Hepatocyte (in vitro differentiated cells): ENCODE measurements around the gene EIF6. TPM values are rescaled to one million over a fixed set of nuclear protein-coding genes. Genes with fewer than 3 reads are reported as not detected.

Source experiments
- DNase-seq: peaks from one replicate; pipeline ENCODE4 v3.0.0-alpha.2; 2016; ENCODE audit warnings: low spot score
- H2AFZ ChIP-seq: fragments of 200-600 bp; sonication (generic); 2 replicates; pipeline ENCODE4 v1.6.0; 2016; ENCODE audit warnings: antibody characterized with exemption, mild to moderate bottlenecking
- H3K27ac ChIP-seq: fragments of 200-600 bp; sonication (generic); 2 replicates; pipeline ENCODE4 v1.5.1; 2016; ENCODE audit warnings: mild to moderate bottlenecking
- H3K27me3 ChIP-seq: fragments of 200-600 bp; sonication (generic); 2 replicates; pipeline ENCODE4 v1.6.1; 2016
- H3K36me3 ChIP-seq: fragments of 200-600 bp; sonication (generic); replicated peaks from 2 replicates; pipeline ENCODE4 v1.5.1; 2016; ENCODE audit warnings: low read depth; ENCODE audit not compliant: insufficient read depth
- H3K4me1 ChIP-seq: fragments of 200-600 bp; sonication (generic); 2 replicates; pipeline ENCODE4 v1.5.1; 2016; ENCODE audit warnings: mild to moderate bottlenecking, moderate library complexity; ENCODE audit not compliant: insufficient read depth
- H3K4me2 ChIP-seq: fragments of 200-600 bp; sonication (generic); 2 replicates; pipeline ENCODE4 v1.6.0; 2016
- H3K4me3 ChIP-seq: fragments of 200-600 bp; sonication (generic); 2 replicates; pipeline ENCODE4 v1.5.1; 2016; ENCODE audit warnings: mild to moderate bottlenecking
- H3K79me2 ChIP-seq: fragments of 200-600 bp; sonication (generic); 2 replicates; pipeline ENCODE4 v1.6.0; 2017; ENCODE audit warnings: mild to moderate bottlenecking
- H3K9me2 ChIP-seq: fragments of 200-600 bp; sonication (generic); replicated peaks from 2 replicates; pipeline ENCODE4 v1.6.0; 2017; ENCODE audit warnings: mild to moderate bottlenecking; ENCODE audit not compliant: insufficient read depth
- H3K9me3 ChIP-seq: fragments of 200-600 bp; sonication (generic); 2 replicates; pipeline ENCODE4 v1.5.1; 2016; ENCODE audit warnings: low read depth, mild to moderate bottlenecking
- H4K20me1 ChIP-seq: fragments of 200-600 bp; sonication (generic); 2 replicates; pipeline ENCODE4 v1.6.0; 2016; ENCODE audit warnings: mild to moderate bottlenecking; ENCODE audit not compliant: insufficient read depth, poor library complexity, severe bottlenecking
- EZH2 ChIP-seq: fragments of 200-600 bp; sonication (generic); IDR thresholded peaks from 2 replicates; pipeline ENCODE4 v1.6.1; 2016; ENCODE audit warnings: antibody characterized with exemption, mild to moderate bottlenecking, borderline replicate concordance
- EZH2phosphoT487 ChIP-seq: fragments of 200-600 bp; sonication (generic); IDR thresholded peaks from one replicate; pipeline ENCODE4 v1.6.1; 2018; ENCODE audit warnings: antibody characterized with exemption, mild to moderate bottlenecking, low read depth, moderate library complexity; ENCODE audit not compliant: unreplicated experiment, severe bottlenecking
- WGBS: methylation state at CpG from one replicate; pipeline ENCODE4 v1.1.6; 2016; ENCODE audit warnings: low lambda C conversion rate; ENCODE audit errors: missing lambda C conversion rate; 5-methylcytosine and 5-hydroxymethylcytosine counted together
- polyA plus RNA-seq: library from polyadenylated mRNA; unstranded; fragments of >200 nt; fragmentation: Nextera tagmentation; extraction: Ambion mirVana; gene quantifications from 2 replicates; pipeline ENCODE4 v1.2.1, GENCODE V29; 2016
- total RNA-seq: library from RNA; depleted of rRNA; stranded (reverse); fragments of >200 nt; gene quantifications from 2 replicates; pipeline ENCODE4 v1.2.3, GENCODE V29; 2014
- TF ChIP-seq, protein P1 (sequence below): fragments of 200-600 bp; sonication (generic); IDR thresholded peaks from 2 replicates; pipeline ENCODE4 v1.5.1; 2016; ENCODE audit warnings: antibody characterized with exemption, mild to moderate bottlenecking; ENCODE audit not compliant: poor library complexity

Gene EIF6
- total and polyA plus RNA-seq, 2 experiments from 2014 or later: 112 to 230 TPM

DNA sequence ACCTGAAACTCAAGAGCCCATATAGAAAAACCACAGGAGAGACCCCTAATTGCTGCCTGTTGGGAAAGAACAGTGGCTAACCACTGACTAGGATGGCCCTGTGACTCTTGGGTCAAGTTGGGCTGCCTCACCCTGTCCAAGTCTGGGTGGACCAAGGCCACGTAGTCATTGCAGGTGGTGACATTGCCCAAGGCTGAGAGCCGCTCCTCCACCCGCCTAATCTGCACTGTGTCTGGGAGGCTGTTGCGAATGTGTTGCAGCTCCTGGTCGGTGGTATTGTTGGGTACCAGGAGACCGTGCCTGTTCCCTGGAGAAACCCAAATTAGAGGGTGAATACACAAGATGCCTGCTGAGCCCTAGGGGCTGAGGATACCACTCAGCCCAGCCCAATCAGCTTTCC, 4.0 kb downstream of the EIF6 start:
- H3K9me2 ChIP-seq: no peaks in the 10 kb centered on the region
- H3K27ac ChIP-seq: no peak overlapping the region
- H3K79me2 ChIP-seq: peaks cover 57% of the 10 kb centered on the region

GRCh38 chr20:35279533-35280174, 4.9 kb downstream of the EIF6 start:
- Histone ChIP-seq H3K79me2 (peaks cover 57% of the 10 kb centered on the region), H2AFZ (no peak overlapping the region), H3K4me3 (no peak overlapping the region), H3K9me3 (no peaks in the 10 kb centered on the region), H3K36me3 (no peaks in the 10 kb centered on the region), H3K27ac (no peak overlapping the region), H3K9me2 (no peaks in the 10 kb centered on the region), H3K4me2 (no peak overlapping the region), H3K27me3 (no peaks in the 10 kb centered on the region), H3K4me1 (peaks cover 14% of the 10 kb centered on the region), H4K20me1 (peaks cover 8% of the 10 kb centered on the region)
- TF ChIP-seq EZH2: no peak
- TF ChIP-seq, protein P1, sequence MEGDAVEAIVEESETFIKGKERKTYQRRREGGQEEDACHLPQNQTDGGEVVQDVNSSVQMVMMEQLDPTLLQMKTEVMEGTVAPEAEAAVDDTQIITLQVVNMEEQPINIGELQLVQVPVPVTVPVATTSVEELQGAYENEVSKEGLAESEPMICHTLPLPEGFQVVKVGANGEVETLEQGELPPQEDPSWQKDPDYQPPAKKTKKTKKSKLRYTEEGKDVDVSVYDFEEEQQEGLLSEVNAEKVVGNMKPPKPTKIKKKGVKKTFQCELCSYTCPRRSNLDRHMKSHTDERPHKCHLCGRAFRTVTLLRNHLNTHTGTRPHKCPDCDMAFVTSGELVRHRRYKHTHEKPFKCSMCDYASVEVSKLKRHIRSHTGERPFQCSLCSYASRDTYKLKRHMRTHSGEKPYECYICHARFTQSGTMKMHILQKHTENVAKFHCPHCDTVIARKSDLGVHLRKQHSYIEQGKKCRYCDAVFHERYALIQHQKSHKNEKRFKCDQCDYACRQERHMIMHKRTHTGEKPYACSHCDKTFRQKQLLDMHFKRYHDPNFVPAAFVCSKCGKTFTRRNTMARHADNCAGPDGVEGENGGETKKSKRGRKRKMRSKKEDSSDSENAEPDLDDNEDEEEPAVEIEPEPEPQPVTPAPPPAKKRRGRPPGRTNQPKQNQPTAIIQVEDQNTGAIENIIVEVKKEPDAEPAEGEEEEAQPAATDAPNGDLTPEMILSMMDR: no peak
- DNase-seq: no peak
- WGBS: 91% methylated on average over 7 of the region's 7 CpGs

More for the DNA sequence above, 4.0 kb downstream of the EIF6 start:
- no peaks in the 10 kb centered on the region for H3K27me3 ChIP-seq
- H4K20me1 ChIP-seq: peaks cover 8% of the 10 kb centered on the region
- H2AFZ ChIP-seq: no peak overlapping the region
- 97% methylated on average over 6 of the region's 6 CpGs for WGBS
- DNase-seq: no peak
- H3K4me2 ChIP-seq: no peak overlapping the region
- no peaks in the 10 kb centered on the region for H3K36me3 ChIP-seq
- H3K9me3 ChIP-seq: no peaks in the 10 kb centered on the region
- H3K4me1 ChIP-seq: peaks cover 20% of the 10 kb centered on the region
- TF ChIP-seq EZH2phosphoT487: no peak
- TF ChIP-seq, protein P1: no peak
- TF ChIP-seq EZH2: no peak
- H3K4me3 ChIP-seq: no peak overlapping the region

DNA sequence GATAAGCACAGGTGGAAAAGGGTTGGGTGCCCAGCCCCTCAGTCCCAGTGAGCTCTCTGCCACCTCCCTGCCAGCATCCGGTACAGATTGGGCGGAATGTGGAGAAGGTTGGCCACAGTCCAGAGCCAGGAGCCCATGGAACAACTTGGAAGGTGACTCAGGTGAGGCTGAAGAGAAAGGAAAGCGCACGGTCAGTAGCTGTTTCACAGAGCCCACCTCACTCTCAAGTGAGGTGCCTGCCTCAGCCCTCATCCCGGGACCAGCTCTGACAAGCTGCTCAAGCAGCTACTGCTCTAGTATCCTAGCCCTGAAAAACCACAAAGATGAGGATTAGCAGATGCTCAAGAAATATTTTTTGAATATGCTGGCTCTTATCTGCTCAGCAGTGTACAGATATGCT, 5.5 kb downstream of the EIF6 start:
- Histone ChIP-seq H3K79me2 (peaks cover 54% of the 10 kb centered on the region), H4K20me1 (peaks cover 8% of the 10 kb centered on the region), H3K27me3 (no peaks in the 10 kb centered on the region), H3K9me2 (no peaks in the 10 kb centered on the region), H3K27ac (peak overlapping the region; percentile 99), H3K4me1 (peaks cover 14% of the 10 kb centered on the region), H3K4me2 (no peak overlapping the region), H3K4me3 (no peak overlapping the region), H3K36me3 (no peaks in the 10 kb centered on the region), H3K9me3 (no peaks in the 10 kb centered on the region), H2AFZ (no peak overlapping the region)
- TF ChIP-seq, protein P1: no peak
- TF ChIP-seq EZH2phosphoT487 (no peak), EZH2 (no peak)
- no peak for DNase-seq
- WGBS: 97% methylated on average over 5 of the region's 5 CpGs
